Measurements from ENCODE around the gene RABGAP1L. TPM values are rescaled to one million over a fixed set of nuclear protein-coding genes. Genes with fewer than 3 reads are reported as not detected.
A peak's percentile ranks its signal among the peaks of the same experiment; 100 is the strongest.

Gene RABGAP1L
- total and polyA plus RNA-seq, 10 of the 15 experiments (the other 5 are each of a cell fraction or from before 2014, with no cell fraction given) = 5.8 to 194 (median 113) TPM

DNA sequence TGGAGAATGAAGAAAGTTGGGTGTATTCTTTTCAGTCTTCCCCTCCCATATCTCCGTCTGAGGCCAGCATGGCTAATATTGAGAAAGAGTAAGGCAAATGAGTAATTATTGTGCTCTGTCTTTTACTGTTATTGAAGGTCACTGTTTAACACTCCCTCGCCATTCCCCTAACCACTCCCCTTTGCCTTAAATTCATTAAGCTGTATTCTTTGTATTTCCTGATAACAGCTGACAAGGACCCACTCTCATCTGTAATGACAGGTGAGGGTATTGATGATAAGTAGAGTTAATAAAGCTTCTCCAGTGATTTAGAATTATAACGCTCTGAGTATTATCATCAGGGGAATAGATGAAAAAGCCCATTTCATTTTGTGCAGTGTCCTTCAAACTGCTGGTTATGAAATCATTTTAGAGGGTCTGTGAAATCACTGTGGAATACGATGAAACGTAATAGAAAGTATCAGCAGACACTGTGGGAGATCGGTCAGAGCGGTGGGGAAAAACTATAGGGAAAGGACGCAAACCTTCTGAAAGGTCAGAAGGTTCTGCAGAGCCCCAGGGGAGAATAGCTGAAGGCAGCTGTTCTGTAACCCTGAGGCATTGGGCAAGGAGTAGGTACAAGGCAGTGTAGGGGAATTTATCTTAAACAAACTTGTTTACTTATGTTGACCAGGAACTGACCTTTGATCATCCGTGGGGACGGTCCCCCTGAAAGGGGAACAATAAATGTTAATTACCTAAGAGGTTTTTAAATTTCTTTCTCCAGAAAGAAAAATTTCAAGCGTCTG, 794.2 kb downstream of the RABGAP1L start (continued):
- TF ChIP-seq IRF4 (IDR thresholded peaks at IDR 0.05; ENCODE audit: low read depth, low read length) = peak; percentile 41; the same call in 1 of the 2 replicates

DNA sequence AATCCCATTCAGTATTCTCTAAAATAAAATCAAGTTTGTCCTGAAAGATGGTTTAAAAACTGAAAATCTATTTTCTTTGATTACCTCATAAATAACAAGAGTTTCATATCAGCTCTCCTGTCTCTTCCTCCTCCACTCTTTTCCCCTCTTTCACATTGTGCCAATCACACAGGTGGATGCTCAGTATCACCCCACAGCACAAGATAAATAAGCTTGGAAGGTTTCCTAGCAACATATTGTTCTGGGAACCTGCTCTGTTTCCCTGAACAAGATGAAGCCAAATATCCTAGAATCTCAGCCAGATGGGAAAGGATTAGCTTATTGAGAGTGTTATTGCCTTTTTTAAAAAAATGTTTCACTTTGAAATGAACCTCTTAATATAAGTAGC, 794.7 kb downstream of the RABGAP1L start:
- in situ Hi-C loops (cut with MboI) = no loop called here
- no peak overlapping the region for H3K27ac ChIP-seq (ENCODE audit: control insufficient read depth, insufficient read depth)
- peak; percentile 54 for ATAC-seq
- H4K20me1 ChIP-seq (ENCODE audit: control insufficient read depth, insufficient read depth) = no peaks in the 10 kb centered on the region
- ChIA-PET POLR2A (interaction anchor here (1.1 to 3.5 kb wide), 8 partner anchors 10 to 80 kb away, joined by 5 to 74 read pairs (median 6); no protein-coding TSS in a partner anchor), CTCF (interaction anchor here (1.0 to 2.3 kb wide), 9 partner anchors 10 to 139 kb away, joined by 3 to 16 read pairs (median 5); no protein-coding TSS in a partner anchor), SMC1A (ENCODE audit: uncharacterized antibody, unreplicated experiment) (interaction anchor here (1.1 to 3.5 kb wide), 19 partner anchors 8 to 154 kb away, joined by 4 to 81 read pairs (median 10); partner anchors contain the start of gene CACYBP), RAD21 (ENCODE audit: unreplicated experiment) (interaction anchor here (0.9 to 5.0 kb wide), 16 partner anchors 8 to 138 kb away, joined by 3 to 59 read pairs (median 9); partner anchors contain the start of gene CACYBP)
- H3K4me1 ChIP-seq (ENCODE audit: control insufficient read depth, insufficient read depth, low read length) = peaks cover 25% of the 10 kb centered on the region
- H3K9ac ChIP-seq (ENCODE audit: control insufficient read depth, insufficient read depth, low read length) = no peak overlapping the region
- H3K9me3 ChIP-seq (replicated peaks; ENCODE audit: control insufficient read depth, insufficient read depth, low read length) = no peaks in the 10 kb centered on the region
- TF ChIP-seq, protein P1, sequence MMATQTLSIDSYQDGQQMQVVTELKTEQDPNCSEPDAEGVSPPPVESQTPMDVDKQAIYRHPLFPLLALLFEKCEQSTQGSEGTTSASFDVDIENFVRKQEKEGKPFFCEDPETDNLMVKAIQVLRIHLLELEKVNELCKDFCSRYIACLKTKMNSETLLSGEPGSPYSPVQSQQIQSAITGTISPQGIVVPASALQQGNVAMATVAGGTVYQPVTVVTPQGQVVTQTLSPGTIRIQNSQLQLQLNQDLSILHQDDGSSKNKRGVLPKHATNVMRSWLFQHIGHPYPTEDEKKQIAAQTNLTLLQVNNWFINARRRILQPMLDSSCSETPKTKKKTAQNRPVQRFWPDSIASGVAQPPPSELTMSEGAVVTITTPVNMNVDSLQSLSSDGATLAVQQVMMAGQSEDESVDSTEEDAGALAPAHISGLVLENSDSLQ (IDR thresholded peaks at IDR 0.05) = peak; percentile 66
- TF ChIP-seq SIN3A (IDR thresholded peaks at IDR 0.05; ENCODE audit: low read depth, low read length) (no peak), WRNIP1 (IDR thresholded peaks at IDR 0.05; ENCODE audit: borderline replicate concordance, low read depth, low read length) (no peak), ZBED1 (IDR thresholded peaks at IDR 0.05; ENCODE audit: borderline replicate concordance) (0 out of 2 replicates have a peak, but pooled peaks have one; percentile 11)
- TF ChIP-seq, protein P2, sequence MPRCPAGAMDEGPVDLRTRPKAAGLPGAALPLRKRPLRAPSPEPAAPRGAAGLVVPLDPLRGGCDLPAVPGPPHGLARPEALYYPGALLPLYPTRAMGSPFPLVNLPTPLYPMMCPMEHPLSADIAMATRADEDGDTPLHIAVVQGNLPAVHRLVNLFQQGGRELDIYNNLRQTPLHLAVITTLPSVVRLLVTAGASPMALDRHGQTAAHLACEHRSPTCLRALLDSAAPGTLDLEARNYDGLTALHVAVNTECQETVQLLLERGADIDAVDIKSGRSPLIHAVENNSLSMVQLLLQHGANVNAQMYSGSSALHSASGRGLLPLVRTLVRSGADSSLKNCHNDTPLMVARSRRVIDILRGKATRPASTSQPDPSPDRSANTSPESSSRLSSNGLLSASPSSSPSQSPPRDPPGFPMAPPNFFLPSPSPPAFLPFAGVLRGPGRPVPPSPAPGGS (IDR thresholded peaks at IDR 0.05; ENCODE audit: borderline replicate concordance, insufficient read depth, low read depth, low read length, poor library complexity, severe bottlenecking) = peak; percentile 2
- no TSS peak for BruUV-seq (replicated peaks)
- peak overlapping the region; percentile 53; the same call in 1 of the 2 replicates for H3K4me2 ChIP-seq (ENCODE audit: control insufficient read depth, insufficient read depth)
- no peak overlapping the region for H3K4me3 ChIP-seq
- H3K79me2 ChIP-seq (ENCODE audit: control insufficient read depth, insufficient read depth, low read length) = no peaks in the 10 kb centered on the region
- no peak for FAIRE-seq
- H3K27me3 ChIP-seq (replicated peaks in 1 of 2; ENCODE audit: control insufficient read depth in 2 of 2, insufficient read depth in 2 of 2, low read length in 1 of 2) = no peaks in the 10 kb centered on the region
- H3K36me3 ChIP-seq (ENCODE audit: control insufficient read depth in 2 of 2, insufficient read depth in 2 of 2, low read length in 1 of 2) = peaks cover 0 to 6% of the 10 kb centered on the region in 2 experiments; a peak in 1 of 4 replicates
- no peak overlapping the region for H2AFZ ChIP-seq (ENCODE audit: control insufficient read depth, low read depth, low read length)
- intact Hi-C loops (cut with micrococcal nuclease; ENCODE audit: unreplicated experiment) = loop anchor here (2.0 kb wide), 1 partner anchor 15 kb away; no protein-coding TSS in a partner anchor
- no peak for DNase-seq (ENCODE audit: low read depth, low spot score)

All from GM12878 (cell line).